KMS-11 (cell line): ENCODE measurements around the gene TLR5.

Experiments used
- H2AFZ ChIP-seq: fragments of 200-600 bp; sonication (generic); 2 replicates; pipeline ENCODE4 v1.6.1; 2016; ENCODE audit warnings: antibody characterized with exemption, mixed run types, low read depth
- H3K27ac ChIP-seq: fragments of 200-600 bp; sonication (generic); 2 replicates; pipeline ENCODE4 v1.6.1; 2016; ENCODE audit warnings: mild to moderate bottlenecking, mixed run types
- H3K27me3 ChIP-seq: fragments of 200-600 bp; sonication (generic); 2 replicates; pipeline ENCODE4 v1.6.1; 2017; ENCODE audit warnings: mild to moderate bottlenecking, low read depth, mixed run types, moderate library complexity; ENCODE audit not compliant: insufficient read depth
- H3K36me3 ChIP-seq: fragments of 200-600 bp; sonication (generic); 2 replicates; pipeline ENCODE4 v1.6.1; 2017; ENCODE audit warnings: mild to moderate bottlenecking, mixed run types; ENCODE audit not compliant: insufficient read depth
- H3K4me1 ChIP-seq: fragments of 200-600 bp; sonication (generic); 2 replicates; pipeline ENCODE4 v1.6.1; 2016; ENCODE audit warnings: mild to moderate bottlenecking, low read depth, mixed run types; ENCODE audit not compliant: poor library complexity, severe bottlenecking
- H3K4me2 ChIP-seq: fragments of 200-600 bp; sonication (generic); 2 replicates; pipeline ENCODE4 v1.7.0; 2016; ENCODE audit warnings: mild to moderate bottlenecking, mixed run types
- H3K4me3 ChIP-seq: fragments of 200-600 bp; sonication (generic); IDR thresholded peaks from 2 replicates; pipeline ENCODE4 v1.6.1; 2017; ENCODE audit warnings: low read depth, low read length, mixed read lengths; ENCODE audit not compliant: insufficient read depth
- H3K79me2 ChIP-seq: fragments of 200-600 bp; sonication (generic); 2 replicates; pipeline ENCODE4 v1.6.1; 2016; ENCODE audit warnings: low read depth, mixed run types; ENCODE audit not compliant: insufficient read depth
- H3K9ac ChIP-seq: fragments of 200-600 bp; sonication (generic); 2 replicates; pipeline ENCODE4 v1.6.1; 2016; ENCODE audit warnings: mild to moderate bottlenecking, mixed run types
- H4K20me1 ChIP-seq: fragments of 200-600 bp; sonication (generic); 2 replicates; pipeline ENCODE4 v1.6.1; 2016; ENCODE audit warnings: mild to moderate bottlenecking, mixed run types; ENCODE audit not compliant: insufficient read depth
- CTCF ChIP-seq: fragments of 200-600 bp; sonication (generic); conservative IDR thresholded peaks from 2 replicates; pipeline ENCODE4 v1.6.1; 2017; ENCODE audit warnings: low read depth, mild to moderate bottlenecking, antibody characterized with exemption, low read length, moderate library complexity, mixed read lengths

The TLR5 gene

GRCh38 chr1:223087291-223088255, 55.5 kb downstream of the TLR5 start:
- no peak overlapping the region for H3K4me3 ChIP-seq
- no peaks in the 10 kb centered on the region for H3K27me3 ChIP-seq
- H3K4me1 ChIP-seq: no peaks in the 10 kb centered on the region

GRCh38 chr1:223084464-223084866, 58.6 kb downstream of the TLR5 start:
- H2AFZ ChIP-seq: no peak overlapping the region
- no peak overlapping the region for H3K4me3 ChIP-seq
- H3K9ac ChIP-seq: no peak overlapping the region
- H3K4me1 ChIP-seq: no peaks in the 10 kb centered on the region
- no peaks in the 10 kb centered on the region for H3K79me2 ChIP-seq
- no peaks in the 10 kb centered on the region for H4K20me1 ChIP-seq
- H3K4me2 ChIP-seq: no peak overlapping the region
- H3K36me3 ChIP-seq: no peaks in the 10 kb centered on the region
- H3K27me3 ChIP-seq: no peaks in the 10 kb centered on the region
- TF ChIP-seq CTCF: no peak
- no peak overlapping the region for H3K27ac ChIP-seq

More at GRCh38 chr1:223087291-223088255, 55.5 kb downstream of the TLR5 start:
- Histone ChIP-seq H3K27ac (no peak overlapping the region), H2AFZ (no peak overlapping the region), H3K9ac (no peak overlapping the region), H3K36me3 (no peaks in the 10 kb centered on the region), H3K79me2 (no peaks in the 10 kb centered on the region), H3K4me2 (no peak overlapping the region), H4K20me1 (no peaks in the 10 kb centered on the region)
- TF ChIP-seq CTCF: no peak

GRCh38 chr1:223083831-223084230, 59.2 kb downstream of the TLR5 start:
- no peaks in the 10 kb centered on the region for H4K20me1 ChIP-seq
- H3K27ac ChIP-seq: no peak overlapping the region
- H2AFZ ChIP-seq: no peak overlapping the region
- no peaks in the 10 kb centered on the region for H3K36me3 ChIP-seq
- no peaks in the 10 kb centered on the region for H3K79me2 ChIP-seq
- H3K4me2 ChIP-seq: no peak overlapping the region
- H3K4me3 ChIP-seq: no peak overlapping the region
- no peak overlapping the region for H3K9ac ChIP-seq
- H3K27me3 ChIP-seq: no peaks in the 10 kb centered on the region
- TF ChIP-seq CTCF: no peak
- H3K4me1 ChIP-seq: no peaks in the 10 kb centered on the region

GRCh38 chr1:223082914-223083313, 60.1 kb downstream of the TLR5 start:
- Histone ChIP-seq H3K79me2 (no peaks in the 10 kb centered on the region), H3K4me3 (no peak overlapping the region), H4K20me1 (no peaks in the 10 kb centered on the region), H2AFZ (no peak overlapping the region), H3K27me3 (no peaks in the 10 kb centered on the region), H3K27ac (no peak overlapping the region), H3K36me3 (no peaks in the 10 kb centered on the region), H3K9ac (no peak overlapping the region), H3K4me2 (no peak overlapping the region), H3K4me1 (no peaks in the 10 kb centered on the region)
- no peak for TF ChIP-seq CTCF
